ELR (cell line): Measurements from ENCODE around the gene ARMC7.
"Not testable (repeated sequence)": the region's sequence is repeated elsewhere in the genome, so short reads cannot be mapped to it uniquely, and the experiment has no call there.

Experiments used
- DNase-seq: peaks from one replicate; pipeline ENCODE4 v3.0.0-alpha.2; 2015; ENCODE audit warnings: low read depth

ARMC7 gene

GRCh38 chr17:75102385-75102821 lies 7.4 kb upstream of the ARMC7 start:
- DNase-seq = no peak

GRCh38 chr17:75103601-75104554 lies 5.9 kb upstream of the ARMC7 start:
- DNase-seq = no peak

GRCh38 chr17:75105126-75106080 lies 4.4 kb upstream of the ARMC7 start:
- peak; percentile 69 for DNase-seq

- no peak for DNase-seq
Measured at GRCh38 chr17:75108193-75108592, 1.6 kb upstream of the ARMC7 start.

- DNase-seq = no peak
Measured at GRCh38 chr17:75109046-75109406, 743 bp upstream of the ARMC7 start.

- peak; percentile 50 for DNase-seq
Measured at GRCh38 chr17:75110234-75110937, 617 bp downstream of the ARMC7 start.

GRCh38 chr17:75111777-75112335 lies 2.1 kb downstream of the ARMC7 start:
- no peak for DNase-seq

GRCh38 chr17:75113798-75114551 lies 4.2 kb downstream of the ARMC7 start:
- DNase-seq = peak; percentile 94

GRCh38 chr17:75114552-75115314 lies 5.0 kb downstream of the ARMC7 start:
- no peak for DNase-seq

GRCh38 chr17:75115555-75115954 lies 5.8 kb downstream of the ARMC7 start:
- no peak for DNase-seq

GRCh38 chr17:75116737-75117136 lies 7.0 kb downstream of the ARMC7 start:
- no peak for DNase-seq

GRCh38 chr17:75118307-75118706 lies 8.5 kb downstream of the ARMC7 start:
- DNase-seq = no peak

GRCh38 chr17:75124041-75124818 lies 14.5 kb downstream of the ARMC7 start:
- peak; percentile 62 for DNase-seq

GRCh38 chr17:75124819-75125162 lies 15.0 kb downstream of the ARMC7 start:
- no peak for DNase-seq

- no peak for DNase-seq
Measured at GRCh38 chr17:75125984-75126383, 16.2 kb downstream of the ARMC7 start.

- no peak for DNase-seq
Measured at GRCh38 chr17:75126954-75127353, 17.2 kb downstream of the ARMC7 start.

- not testable (repeated sequence) for DNase-seq
Measured at GRCh38 chr17:75127936-75128335, 18.2 kb downstream of the ARMC7 start.

- no peak for DNase-seq
Measured at GRCh38 chr17:75128694-75129505, 19.1 kb downstream of the ARMC7 start.

- no peak for DNase-seq
Measured at GRCh38 chr17:75129576-75129975, 19.8 kb downstream of the ARMC7 start.
